Peyer's patch (tissue), 4 donors: ENCODE results near the gene LPIN1. TPM values are rescaled to one million over a fixed set of nuclear protein-coding genes. Genes with fewer than 3 reads are reported as not detected.

Experiments used
- DNase-seq, 3 donors: peaks; one replicate each; pipeline ENCODE4 v3.0.0-alpha.2; 2017 to 2019
- H3K27ac ChIP-seq, 4 donors: fragments of 200-600 bp; sonication (generic); one replicate each; pipeline ENCODE4 v1.5.1; 2016 to 2019
- H3K27me3 ChIP-seq, 2 donors: fragments of 200-600 bp; sonication (generic); one replicate each; pipeline ENCODE4 v1.5.1; 2019
- H3K36me3 ChIP-seq, 3 donors: fragments of 200-600 bp; sonication (generic); one replicate each; pipeline ENCODE4 v1.5.1; 2016 to 2019
- H3K4me1 ChIP-seq, 4 donors: fragments of 200-600 bp; sonication (generic); one replicate each; pipeline ENCODE4 v1.5.1; 2016 to 2019
- H3K4me3 ChIP-seq, 4 donors: fragments of 200-600 bp; sonication (generic); 1 replicate in 3 of 4; 2 replicates in 1 of 4; pipeline ENCODE4 v1.5.1; 2016 to 2019; ENCODE audit warnings: mild to moderate bottlenecking in 1 of 4
- H3K9me3 ChIP-seq, 4 donors: fragments of 200-600 bp; sonication (generic); one replicate each; pipeline ENCODE4 v1.5.1; 2016 to 2019; ENCODE audit warnings: mild to moderate bottlenecking in 1 of 4
- CTCF ChIP-seq, 6 experiments: fragments of 450-650 bp in 4 of 6; fragments of 200-600 bp in 2 of 6; sonication (generic) in 1 of 6; IDR thresholded peaks; one replicate each; pipeline ENCODE4 v1.5.1; 2017 to 2019; ENCODE audit warnings: antibody characterized with exemption in 6 of 6, mild to moderate bottlenecking in 3 of 6, moderate library complexity in 1 of 6
- POLR2A ChIP-seq, 2 donors: fragments of 450-650 bp; IDR thresholded peaks; one replicate each; pipeline ENCODE4 v1.5.1; 2017; ENCODE audit warnings: antibody characterized with exemption in 2 of 2, mild to moderate bottlenecking in 2 of 2, moderate library complexity in 2 of 2
- total RNA-seq, 4 donors: library from RNA; depleted of rRNA; stranded (reverse); fragments of >200 nt; gene quantifications; one replicate each; pipeline ENCODE4 v1.1.0, GENCODE V29; 2016

The LPIN1 gene
- total RNA-seq, 4 donors from 2014 or later: 28.7 to 69.3 (median 44.0) TPM

- no peak for DNase-seq
- H3K9me3 ChIP-seq: no peaks in the 10 kb centered on the region
- peaks cover 0 to 6% (median 0%) of the 10 kb centered on the region in 4 donors for H3K4me1 ChIP-seq
- H3K36me3 ChIP-seq: no peaks in the 10 kb centered on the region
- no peak for TF ChIP-seq CTCF (IDR thresholded peaks at IDR 0.05)
- no peak for TF ChIP-seq POLR2A (IDR thresholded peaks at IDR 0.05)
- H3K27me3 ChIP-seq: no peaks in the 10 kb centered on the region
- no peak overlapping the region for H3K27ac ChIP-seq
- H3K4me3 ChIP-seq: no peak overlapping the region
Measured at GRCh38 chr2:11869391-11869991, 123.1 kb downstream of the LPIN1 start.

GRCh38 chr2:11870064-11870463 lies 123.6 kb downstream of the LPIN1 start:
- no peaks in the 10 kb centered on the region for H3K36me3 ChIP-seq
- TF ChIP-seq POLR2A (IDR thresholded peaks at IDR 0.05) (no peak), CTCF (IDR thresholded peaks at IDR 0.05) (no peak)
- H3K9me3 ChIP-seq: no peaks in the 10 kb centered on the region
- H3K4me3 ChIP-seq: no peak overlapping the region
- DNase-seq: no peak
- H3K27me3 ChIP-seq: no peaks in the 10 kb centered on the region
- H3K27ac ChIP-seq: no peak overlapping the region
- H3K4me1 ChIP-seq: peaks cover 0 to 6% (median 0%) of the 10 kb centered on the region in 4 donors

- Histone ChIP-seq H3K36me3 (no peaks in the 10 kb centered on the region), H3K4me1 (peaks cover 0 to 6% (median 0%) of the 10 kb centered on the region in 4 donors), H3K9me3 (no peaks in the 10 kb centered on the region), H3K4me3 (no peak overlapping the region), H3K27me3 (no peaks in the 10 kb centered on the region), H3K27ac (no peak overlapping the region)
- TF ChIP-seq POLR2A (IDR thresholded peaks at IDR 0.05): no peak
- no peak for TF ChIP-seq CTCF (IDR thresholded peaks at IDR 0.05)
- no peak for DNase-seq
Measured at GRCh38 chr2:11870584-11870983, 124.2 kb downstream of the LPIN1 start.

GRCh38 chr2:11871421-11871820 lies 125.0 kb downstream of the LPIN1 start:
- TF ChIP-seq CTCF (IDR thresholded peaks at IDR 0.05): no peak
- no peak for TF ChIP-seq POLR2A (IDR thresholded peaks at IDR 0.05)
- Histone ChIP-seq H3K27ac (no peak overlapping the region), H3K36me3 (no peaks in the 10 kb centered on the region), H3K4me1 (peaks cover 0 to 6% (median 0%) of the 10 kb centered on the region in 4 donors), H3K9me3 (no peaks in the 10 kb centered on the region), H3K27me3 (no peaks in the 10 kb centered on the region), H3K4me3 (no peak overlapping the region)
- DNase-seq: no peak

GRCh38 chr2:11872247-11872947 lies 126.0 kb downstream of the LPIN1 start:
- Histone ChIP-seq H3K4me3 (no peak overlapping the region), H3K9me3 (no peaks in the 10 kb centered on the region), H3K4me1 (peaks cover 0 to 6% (median 0%) of the 10 kb centered on the region in 4 donors), H3K27ac (no peak overlapping the region), H3K36me3 (no peaks in the 10 kb centered on the region), H3K27me3 (no peaks in the 10 kb centered on the region)
- TF ChIP-seq CTCF (IDR thresholded peaks at IDR 0.05): no peak
- no peak for TF ChIP-seq POLR2A (IDR thresholded peaks at IDR 0.05)
- no peak for DNase-seq
